Esophagus muscularis mucosa (tissue), 4 donors: Measurements from ENCODE around the gene CMC1. TPM values are rescaled to one million over a fixed set of nuclear protein-coding genes. Genes with fewer than 3 reads are reported as not detected.

ENCODE experiments used
- DNase-seq: peaks from one replicate; pipeline ENCODE4 v3.0.0-alpha.2; 2017; ENCODE audit errors: extremely low spot score
- H3K27ac ChIP-seq, 4 donors: fragments of 200-600 bp; sonication (generic); replicated peaks in 1 of 4; 1 replicate in 3 of 4; 2 replicates in 1 of 4; pipeline ENCODE4 v1.5.1; 2016 to 2019; ENCODE audit warnings: mild to moderate bottlenecking in 1 of 4
- H3K27me3 ChIP-seq, 4 donors: fragments of 200-600 bp; sonication (generic); one replicate each; pipeline versions ENCODE4 v1.5.1 to v1.6.0; 2016 to 2019
- H3K36me3 ChIP-seq, 4 donors: fragments of 200-600 bp; sonication (generic); one replicate each; pipeline ENCODE4 v1.5.1; 2016 to 2019
- H3K4me1 ChIP-seq, 4 donors: fragments of 200-600 bp; sonication (generic); one replicate each; pipeline ENCODE4 v1.5.1; 2016 to 2019
- H3K4me3 ChIP-seq, 4 donors: fragments of 200-600 bp; sonication (generic); 1 replicate in 2 of 4; 2 replicates in 2 of 4; pipeline ENCODE4 v1.5.1; 2016 to 2019; ENCODE audit warnings: mild to moderate bottlenecking in 4 of 4, moderate library complexity in 1 of 4
- H3K9me3 ChIP-seq, 4 donors: fragments of 200-600 bp; sonication (generic); 1 replicate in 3 of 4; 2 replicates in 1 of 4; pipeline ENCODE4 v1.5.1; 2016 to 2019
- EP300 ChIP-seq: sonication (generic); formaldehyde crosslinking; IDR thresholded peaks from one replicate; pipeline ENCODE4 v1.6.1; 2017; ENCODE audit warnings: antibody characterized with exemption
- POLR2A ChIP-seq: fragments of 450-650 bp; IDR thresholded peaks from one replicate; pipeline ENCODE4 v1.6.1; 2017; ENCODE audit warnings: antibody characterized with exemption, moderate library complexity, mild to moderate bottlenecking, low read depth
- POLR2AphosphoS5 ChIP-seq, 2 donors: sonication (generic); formaldehyde crosslinking; IDR thresholded peaks; one replicate each; pipeline ENCODE4 v1.6.1; 2017; ENCODE audit warnings: antibody characterized with exemption in 2 of 2
- WGBS: methylation state at CpG from one replicate; pipeline ENCODE4 v1.1.5; 2018; 5-methylcytosine and 5-hydroxymethylcytosine counted together
- intact Hi-C: fragments of 100-400 bp; cut with DNase I; formaldehyde crosslinking; loops from one replicate; pipeline ENCODE4 v1.15.1; 2023
- total RNA-seq, 4 donors: library from RNA; depleted of rRNA; stranded (reverse); fragments of >200 nt; gene quantifications; one replicate each; pipeline versions ENCODE4 v1.1.0 to v1.2.1, GENCODE V29; 2016
- TF ChIP-seq, protein P1 (sequence below), 3 experiments: fragments of 200-600 bp in 2 of 3; fragments of 450-650 bp in 1 of 3; sonication (generic) in 2 of 3; IDR thresholded peaks; one replicate each; pipeline ENCODE4 v1.5.1; 2017 to 2019; ENCODE audit warnings: antibody characterized with exemption in 3 of 3, mild to moderate bottlenecking in 2 of 3, moderate library complexity in 1 of 3

CMC1 gene
- total RNA-seq, 4 donors from 2014 or later, result 9.1 to 20.3 (median 15.0) TPM

DNA sequence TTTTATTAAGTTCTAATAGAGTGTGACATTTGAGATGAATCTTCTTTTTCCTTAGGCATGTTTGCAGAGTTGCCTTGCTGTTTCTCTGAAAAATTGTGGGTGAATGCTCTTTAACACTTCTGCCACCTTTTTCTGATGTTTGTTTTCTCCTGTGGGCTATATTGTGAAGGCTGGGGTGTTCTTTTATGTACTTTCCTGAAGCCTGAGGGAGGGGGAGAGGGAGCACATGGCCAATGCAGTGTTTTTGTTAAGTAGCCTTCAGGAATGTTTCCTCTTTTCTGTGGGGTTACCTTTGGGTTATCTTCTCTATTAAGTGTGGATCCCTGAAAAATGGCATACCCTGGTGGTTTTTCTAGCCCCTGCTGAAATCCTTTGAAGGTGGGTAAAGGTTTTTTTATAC is 50.2 kb downstream of the CMC1 start:
- H3K27me3 ChIP-seq, result no peaks in the 10 kb centered on the region
- TF ChIP-seq POLR2AphosphoS5 (IDR thresholded peaks at IDR 0.05) (no peak), POLR2A (no peak), EP300 (no peak)
- TF ChIP-seq, protein P1, sequence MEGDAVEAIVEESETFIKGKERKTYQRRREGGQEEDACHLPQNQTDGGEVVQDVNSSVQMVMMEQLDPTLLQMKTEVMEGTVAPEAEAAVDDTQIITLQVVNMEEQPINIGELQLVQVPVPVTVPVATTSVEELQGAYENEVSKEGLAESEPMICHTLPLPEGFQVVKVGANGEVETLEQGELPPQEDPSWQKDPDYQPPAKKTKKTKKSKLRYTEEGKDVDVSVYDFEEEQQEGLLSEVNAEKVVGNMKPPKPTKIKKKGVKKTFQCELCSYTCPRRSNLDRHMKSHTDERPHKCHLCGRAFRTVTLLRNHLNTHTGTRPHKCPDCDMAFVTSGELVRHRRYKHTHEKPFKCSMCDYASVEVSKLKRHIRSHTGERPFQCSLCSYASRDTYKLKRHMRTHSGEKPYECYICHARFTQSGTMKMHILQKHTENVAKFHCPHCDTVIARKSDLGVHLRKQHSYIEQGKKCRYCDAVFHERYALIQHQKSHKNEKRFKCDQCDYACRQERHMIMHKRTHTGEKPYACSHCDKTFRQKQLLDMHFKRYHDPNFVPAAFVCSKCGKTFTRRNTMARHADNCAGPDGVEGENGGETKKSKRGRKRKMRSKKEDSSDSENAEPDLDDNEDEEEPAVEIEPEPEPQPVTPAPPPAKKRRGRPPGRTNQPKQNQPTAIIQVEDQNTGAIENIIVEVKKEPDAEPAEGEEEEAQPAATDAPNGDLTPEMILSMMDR (IDR thresholded peaks at IDR 0.05), result no peak
- H3K4me1 ChIP-seq, result peaks cover 0 to 4% (median 0%) of the 10 kb centered on the region in 4 donors
- H3K9me3 ChIP-seq, result no peaks in the 10 kb centered on the region
- intact Hi-C loops, result no loop called here
- H3K36me3 ChIP-seq, result peaks cover 0 to 5% (median 0%) of the 10 kb centered on the region in 4 donors
- H3K27ac ChIP-seq, result no peak overlapping the region
- no peak for DNase-seq
- no peak overlapping the region for H3K4me3 ChIP-seq

- no peak overlapping the region for H3K27ac ChIP-seq
- peaks cover 0 to 5% (median 0%) of the 10 kb centered on the region in 4 donors for H3K36me3 ChIP-seq
- WGBS, result 93% methylated on average over 4 of the region's 4 CpGs
- H3K4me1 ChIP-seq, result peaks cover 0 to 4% (median 0%) of the 10 kb centered on the region in 4 donors
- H3K9me3 ChIP-seq, result no peaks in the 10 kb centered on the region
- no peak for TF ChIP-seq POLR2A
- TF ChIP-seq, protein P1 (IDR thresholded peaks at IDR 0.05), result no peak
- TF ChIP-seq EP300, result no peak
- TF ChIP-seq POLR2AphosphoS5 (IDR thresholded peaks at IDR 0.05), result no peak
- DNase-seq, result no peak
- no peak overlapping the region for H3K4me3 ChIP-seq
- H3K27me3 ChIP-seq, result no peaks in the 10 kb centered on the region
- intact Hi-C loops, result no loop called here
These were observed 51.2 kb downstream of the CMC1 start for GRCh38 chr3:28292622-28293021.

DNA sequence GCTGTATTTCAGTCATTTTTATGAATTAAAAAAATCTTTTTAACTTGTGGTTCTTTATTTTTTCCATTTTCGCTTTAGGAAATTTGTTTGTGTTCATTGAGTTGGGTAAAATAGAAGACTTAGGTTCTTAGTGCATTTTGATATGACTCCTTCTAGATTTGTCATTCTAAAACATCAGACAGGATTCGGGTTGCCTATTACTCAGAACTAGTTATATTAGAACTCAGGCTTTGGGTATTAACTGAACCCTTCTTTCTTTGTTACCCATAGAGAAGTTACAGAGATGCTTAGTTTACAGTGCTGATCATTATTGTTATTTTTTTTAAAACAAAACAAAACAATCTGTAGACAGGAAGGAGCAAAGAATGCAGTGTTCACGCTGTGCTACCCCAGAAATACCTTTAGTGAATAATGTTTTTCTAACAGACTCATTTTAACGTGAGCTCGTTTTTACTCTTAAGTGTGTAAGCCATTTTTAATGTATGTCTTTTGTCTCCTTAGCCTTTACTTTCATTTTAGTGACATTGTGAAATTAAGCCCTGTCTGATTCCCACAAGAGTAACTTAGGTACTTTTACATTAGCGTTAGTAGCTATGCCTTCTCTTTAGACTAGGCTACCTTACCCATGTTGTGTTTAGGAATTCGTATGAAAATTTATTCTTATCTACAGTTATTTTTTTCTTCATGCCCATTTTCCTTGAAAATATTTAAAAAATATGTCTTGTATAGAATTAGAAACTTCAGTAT is 53.4 kb downstream of the CMC1 start:
- no peaks in the 10 kb centered on the region for H3K27me3 ChIP-seq
- peaks cover 0 to 4% (median 0%) of the 10 kb centered on the region in 4 donors for H3K4me1 ChIP-seq
- 91% methylated on average over 7 of the region's 7 CpGs for WGBS
- no peaks in the 10 kb centered on the region for H3K9me3 ChIP-seq
- peaks cover 0 to 5% (median 0%) of the 10 kb centered on the region in 4 donors for H3K36me3 ChIP-seq
- DNase-seq, result no peak
- H3K4me3 ChIP-seq, result peak overlapping the region in 1 of 4 donors; percentile 5
- TF ChIP-seq POLR2A (no peak), POLR2AphosphoS5 (IDR thresholded peaks at IDR 0.05) (no peak), EP300 (no peak)
- TF ChIP-seq, protein P1 (IDR thresholded peaks at IDR 0.05), result no peak
- intact Hi-C loops, result no loop called here
- H3K27ac ChIP-seq, result no peak overlapping the region

GRCh38 chr3:28295898-28296490 is 54.6 kb downstream of the CMC1 start:
- no peak for TF ChIP-seq POLR2A
- no peak for TF ChIP-seq POLR2AphosphoS5 (IDR thresholded peaks at IDR 0.05)
- TF ChIP-seq, protein P1 (IDR thresholded peaks at IDR 0.05), result no peak
- TF ChIP-seq EP300, result no peak
- peaks cover 0 to 4% (median 0%) of the 10 kb centered on the region in 4 donors for H3K4me1 ChIP-seq
- H3K27me3 ChIP-seq, result no peaks in the 10 kb centered on the region
- no peaks in the 10 kb centered on the region for H3K36me3 ChIP-seq
- no peaks in the 10 kb centered on the region for H3K9me3 ChIP-seq
- peak overlapping the region in 2 of 4 donors; percentile 1 to 10 for H3K4me3 ChIP-seq
- no peak for DNase-seq
- intact Hi-C loops, result no loop called here
- no peak overlapping the region for H3K27ac ChIP-seq
